ENCODE measurements around the gene FAM151A. TPM values are rescaled to one million over a fixed set of nuclear protein-coding genes. Genes with fewer than 3 reads are reported as not detected.

The FAM151A gene
- total RNA-seq, 1 donor from 2014 or later: not detected

- H3K4me3 Mint-ChIP-seq: no peak overlapping the region
- H3K9me3 Mint-ChIP-seq: no peaks in the 10 kb centered on the region
- no peak overlapping the region for H3K27ac Mint-ChIP-seq
- DNase-seq (ENCODE audit: low spot score in 2 of 2, unreplicated experiment in 2 of 2): no peak
- no peak for TF ChIP-seq CTCF (IDR thresholded peaks at IDR 0.05; ENCODE audit: unreplicated experiment)
- H3K27me3 Mint-ChIP-seq (ENCODE audit: low read depth): peaks cover 12% of the 10 kb centered on the region
- no peaks in the 10 kb centered on the region for H3K36me3 Mint-ChIP-seq
- no peaks in the 10 kb centered on the region for H3K4me1 Mint-ChIP-seq
Measured at GRCh38 chr1:54652168-54652567, 28.8 kb upstream of the FAM151A start.

- peaks cover 14% of the 10 kb centered on the region for H3K27me3 Mint-ChIP-seq (ENCODE audit: low read depth)
- no peak for TF ChIP-seq CTCF (IDR thresholded peaks at IDR 0.05; ENCODE audit: unreplicated experiment)
- no peak overlapping the region for H3K4me3 Mint-ChIP-seq
- no peak overlapping the region for H3K27ac Mint-ChIP-seq
- H3K9me3 Mint-ChIP-seq: no peaks in the 10 kb centered on the region
- DNase-seq (ENCODE audit: low spot score in 2 of 2, unreplicated experiment in 2 of 2): no peak
- H3K36me3 Mint-ChIP-seq: no peaks in the 10 kb centered on the region
- H3K4me1 Mint-ChIP-seq: no peaks in the 10 kb centered on the region
Measured at GRCh38 chr1:54651608-54652007, 28.3 kb upstream of the FAM151A start.

- H3K27ac Mint-ChIP-seq: no peak overlapping the region
- H3K4me1 Mint-ChIP-seq: no peaks in the 10 kb centered on the region
- no peak for DNase-seq (ENCODE audit: low spot score in 2 of 2, unreplicated experiment in 2 of 2)
- no peaks in the 10 kb centered on the region for H3K9me3 Mint-ChIP-seq
- no peak for TF ChIP-seq CTCF (IDR thresholded peaks at IDR 0.05; ENCODE audit: unreplicated experiment)
- no peak overlapping the region for H3K4me3 Mint-ChIP-seq
- peaks cover 14% of the 10 kb centered on the region for H3K27me3 Mint-ChIP-seq (ENCODE audit: low read depth)
- no peaks in the 10 kb centered on the region for H3K36me3 Mint-ChIP-seq
Measured at GRCh38 chr1:54650417-54650816, 27.1 kb upstream of the FAM151A start.

- Mint-ChIP-seq H3K27ac (no peak overlapping the region), H3K4me3 (no peak overlapping the region), H3K4me1 (no peaks in the 10 kb centered on the region), H3K27me3 (ENCODE audit: low read depth) (peaks cover 14% of the 10 kb centered on the region), H3K36me3 (no peaks in the 10 kb centered on the region), H3K9me3 (no peaks in the 10 kb centered on the region)
- TF ChIP-seq CTCF (IDR thresholded peaks at IDR 0.05; ENCODE audit: unreplicated experiment): no peak
- no peak for DNase-seq (ENCODE audit: low spot score in 2 of 2, unreplicated experiment in 2 of 2)
Measured at GRCh38 chr1:54649921-54650320, 26.6 kb upstream of the FAM151A start.

GRCh38 chr1:54649130-54649898 lies 26.0 kb upstream of the FAM151A start:
- DNase-seq (ENCODE audit: low spot score in 2 of 2, unreplicated experiment in 2 of 2): no peak
- Mint-ChIP-seq H3K4me1 (no peaks in the 10 kb centered on the region), H3K27me3 (ENCODE audit: low read depth) (peaks cover 14% of the 10 kb centered on the region), H3K9me3 (no peaks in the 10 kb centered on the region), H3K4me3 (no peak overlapping the region), H3K27ac (no peak overlapping the region), H3K36me3 (no peaks in the 10 kb centered on the region)
- TF ChIP-seq CTCF (IDR thresholded peaks at IDR 0.05; ENCODE audit: unreplicated experiment): no peak
